Stomach (tissue), 4 donors: Measurements from ENCODE around the gene LNX1.

Experiments
- POLR2A ChIP-seq, 4 donors: fragments of 450-650 bp; IDR thresholded peaks; one replicate each; pipeline ENCODE4 v1.6.1; 2016; ENCODE audit warnings: antibody characterized with exemption in 4 of 4, control low read depth in 2 of 4, mild to moderate bottlenecking in 1 of 4, moderate library complexity in 1 of 4
- POLR2AphosphoS5 ChIP-seq, 3 donors: sonication (generic); formaldehyde crosslinking; IDR thresholded peaks; one replicate each; pipeline ENCODE4 v1.6.1; 2016; ENCODE audit warnings: antibody characterized with exemption in 3 of 3
- TF ChIP-seq, protein P1 (sequence below), 7 experiments: fragments of 450-650 bp in 4 of 7; fragments of 200-600 bp in 3 of 7; sonication (generic) in 3 of 7; IDR thresholded peaks; one replicate each; pipeline ENCODE4 v1.5.1; 2016 to 2019; ENCODE audit warnings: antibody characterized with exemption in 7 of 7, control low read depth in 2 of 7, mild to moderate bottlenecking in 1 of 7

DNA sequence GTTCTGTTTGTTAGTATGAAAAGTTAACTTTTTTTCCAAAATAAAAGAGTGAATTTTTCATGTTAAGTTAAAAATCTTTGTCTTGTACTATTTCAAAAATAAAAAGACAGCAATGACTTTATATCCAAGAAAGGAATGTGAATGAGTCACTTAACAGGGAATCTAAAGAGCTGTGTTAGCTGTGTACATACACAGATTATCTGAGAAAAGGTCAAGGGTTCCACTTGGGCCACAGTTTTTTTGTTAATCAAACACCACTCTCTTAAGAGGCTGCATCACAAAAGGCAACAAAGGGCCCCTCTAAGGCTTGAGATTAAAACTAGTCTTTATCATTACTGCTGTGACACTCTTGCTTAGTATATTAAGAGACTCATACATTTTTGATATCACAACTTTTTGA is 131.7 kb downstream of the LNX1 start:
- TF ChIP-seq, protein P1, sequence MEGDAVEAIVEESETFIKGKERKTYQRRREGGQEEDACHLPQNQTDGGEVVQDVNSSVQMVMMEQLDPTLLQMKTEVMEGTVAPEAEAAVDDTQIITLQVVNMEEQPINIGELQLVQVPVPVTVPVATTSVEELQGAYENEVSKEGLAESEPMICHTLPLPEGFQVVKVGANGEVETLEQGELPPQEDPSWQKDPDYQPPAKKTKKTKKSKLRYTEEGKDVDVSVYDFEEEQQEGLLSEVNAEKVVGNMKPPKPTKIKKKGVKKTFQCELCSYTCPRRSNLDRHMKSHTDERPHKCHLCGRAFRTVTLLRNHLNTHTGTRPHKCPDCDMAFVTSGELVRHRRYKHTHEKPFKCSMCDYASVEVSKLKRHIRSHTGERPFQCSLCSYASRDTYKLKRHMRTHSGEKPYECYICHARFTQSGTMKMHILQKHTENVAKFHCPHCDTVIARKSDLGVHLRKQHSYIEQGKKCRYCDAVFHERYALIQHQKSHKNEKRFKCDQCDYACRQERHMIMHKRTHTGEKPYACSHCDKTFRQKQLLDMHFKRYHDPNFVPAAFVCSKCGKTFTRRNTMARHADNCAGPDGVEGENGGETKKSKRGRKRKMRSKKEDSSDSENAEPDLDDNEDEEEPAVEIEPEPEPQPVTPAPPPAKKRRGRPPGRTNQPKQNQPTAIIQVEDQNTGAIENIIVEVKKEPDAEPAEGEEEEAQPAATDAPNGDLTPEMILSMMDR (IDR thresholded peaks at IDR 0.05): no peak
- TF ChIP-seq POLR2A (IDR thresholded peaks at IDR 0.05) (no peak), POLR2AphosphoS5 (IDR thresholded peaks at IDR 0.05) (no peak)
